Right lobe of liver (tissue), 4 donors: ENCODE measurements around the gene FBXW11.

Source experiments
- CTCF ChIP-seq, 4 donors: fragments of 200-600 bp in 3 of 4; fragments of 450-650 bp in 1 of 4; IDR thresholded peaks; one replicate each; pipeline versions ENCODE4 v1.5.1 to v1.8.0; 2016 to 2022; ENCODE audit warnings: antibody characterized with exemption in 4 of 4, mild to moderate bottlenecking in 2 of 4
- POLR2A ChIP-seq: fragments of 450-650 bp; IDR thresholded peaks from one replicate; pipeline ENCODE4 v1.6.1; 2017; ENCODE audit warnings: antibody characterized with exemption, mild to moderate bottlenecking
- donor health status: DM: no; HTN: no; CAD: no.
- donor health status: DM: no; HTN: no; CAD: no.
- donor health status: DM: no; HTN: yes; CAD: no.

- TF ChIP-seq CTCF (IDR thresholded peaks at IDR 0.05): no peak
- peak; percentile 78 for TF ChIP-seq POLR2A
Observed at GRCh38 chr5:172006321-172007174, at the start of gene FBXW11.
